Endothelial cell (in vitro differentiated cells): Measurements from ENCODE around the gene DYNC2H1. TPM values are rescaled to one million over a fixed set of nuclear protein-coding genes. Genes with fewer than 3 reads are reported as not detected.

Experiments used
- DNase-seq: peaks from one replicate; pipeline ENCODE4 v3.0.0; 2021; ENCODE audit warnings: low spot score
- H3K27ac Mint-ChIP-seq: one replicate; pipeline ENCODE4 v1.8.0; 2021; ENCODE audit warnings: mixed read lengths, inconsistent platforms; ENCODE audit not compliant: unreplicated experiment
- H3K27me3 Mint-ChIP-seq: one replicate; pipeline ENCODE4 v1.8.0; 2021; ENCODE audit warnings: mild to moderate bottlenecking, moderate library complexity, mixed read lengths, inconsistent platforms; ENCODE audit not compliant: unreplicated experiment
- H3K36me3 Mint-ChIP-seq: one replicate; pipeline ENCODE4 v1.8.0; 2021; ENCODE audit warnings: mild to moderate bottlenecking, low read depth, mixed read lengths, inconsistent platforms; ENCODE audit not compliant: unreplicated experiment
- H3K4me1 Mint-ChIP-seq: one replicate; pipeline ENCODE4 v1.8.0; 2021; ENCODE audit warnings: mild to moderate bottlenecking, mixed read lengths, inconsistent platforms; ENCODE audit not compliant: unreplicated experiment
- H3K4me3 Mint-ChIP-seq: one replicate; pipeline ENCODE4 v1.8.0; 2021; ENCODE audit warnings: mild to moderate bottlenecking, mixed read lengths, inconsistent platforms; ENCODE audit not compliant: unreplicated experiment
- H3K9me3 Mint-ChIP-seq: one replicate; pipeline ENCODE4 v1.8.0; 2021; ENCODE audit warnings: mixed read lengths, inconsistent platforms; ENCODE audit not compliant: unreplicated experiment
- total RNA-seq: library from RNA; stranded (reverse); fragmentation: NEBNext Ultra II Directional; extraction: Animal tissue kit (Norgen Biotek cat#: 25700); gene quantifications from one replicate; pipeline ENCODE4 v1.2.1, GENCODE V29; 2021; ENCODE audit not compliant: unreplicated experiment
- TF ChIP-seq, protein P1 (sequence below): fragments of 200-600 bp; sonication (generic); IDR thresholded peaks from one replicate; pipeline ENCODE4 v1.5.0; 2021; ENCODE audit warnings: antibody characterized with exemption; ENCODE audit not compliant: unreplicated experiment

DYNC2H1 gene
- total RNA-seq, 1 donor from 2014 or later, result 7.9 TPM

DNA sequence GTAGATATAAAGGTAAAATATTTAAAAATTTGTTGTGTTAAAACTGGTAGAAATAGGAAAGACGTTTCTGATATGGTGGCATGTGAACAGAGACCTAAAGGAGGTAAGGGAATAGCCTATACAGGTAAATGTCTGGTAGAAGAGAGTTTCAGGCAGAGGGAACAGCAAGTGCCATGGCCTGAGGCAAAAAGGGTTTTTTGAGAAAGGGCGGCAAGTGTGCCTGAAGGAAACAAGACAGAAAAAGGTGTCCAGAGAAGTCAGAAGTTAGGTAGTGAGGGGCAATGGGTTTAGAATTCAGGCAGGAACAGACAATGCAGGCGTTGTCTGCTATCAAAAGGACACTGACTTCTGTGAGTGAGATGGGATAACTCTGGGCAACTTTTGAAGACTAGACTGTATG, 339.7 kb downstream of the DYNC2H1 start:
- Mint-ChIP-seq H3K4me3 (no peak overlapping the region), H3K4me1 (no peaks in the 10 kb centered on the region), H3K36me3 (no peaks in the 10 kb centered on the region), H3K27me3 (no peaks in the 10 kb centered on the region), H3K9me3 (no peaks in the 10 kb centered on the region), H3K27ac (no peak overlapping the region)
- no peak for DNase-seq
- TF ChIP-seq, protein P1, sequence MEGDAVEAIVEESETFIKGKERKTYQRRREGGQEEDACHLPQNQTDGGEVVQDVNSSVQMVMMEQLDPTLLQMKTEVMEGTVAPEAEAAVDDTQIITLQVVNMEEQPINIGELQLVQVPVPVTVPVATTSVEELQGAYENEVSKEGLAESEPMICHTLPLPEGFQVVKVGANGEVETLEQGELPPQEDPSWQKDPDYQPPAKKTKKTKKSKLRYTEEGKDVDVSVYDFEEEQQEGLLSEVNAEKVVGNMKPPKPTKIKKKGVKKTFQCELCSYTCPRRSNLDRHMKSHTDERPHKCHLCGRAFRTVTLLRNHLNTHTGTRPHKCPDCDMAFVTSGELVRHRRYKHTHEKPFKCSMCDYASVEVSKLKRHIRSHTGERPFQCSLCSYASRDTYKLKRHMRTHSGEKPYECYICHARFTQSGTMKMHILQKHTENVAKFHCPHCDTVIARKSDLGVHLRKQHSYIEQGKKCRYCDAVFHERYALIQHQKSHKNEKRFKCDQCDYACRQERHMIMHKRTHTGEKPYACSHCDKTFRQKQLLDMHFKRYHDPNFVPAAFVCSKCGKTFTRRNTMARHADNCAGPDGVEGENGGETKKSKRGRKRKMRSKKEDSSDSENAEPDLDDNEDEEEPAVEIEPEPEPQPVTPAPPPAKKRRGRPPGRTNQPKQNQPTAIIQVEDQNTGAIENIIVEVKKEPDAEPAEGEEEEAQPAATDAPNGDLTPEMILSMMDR, result no peak

DNA sequence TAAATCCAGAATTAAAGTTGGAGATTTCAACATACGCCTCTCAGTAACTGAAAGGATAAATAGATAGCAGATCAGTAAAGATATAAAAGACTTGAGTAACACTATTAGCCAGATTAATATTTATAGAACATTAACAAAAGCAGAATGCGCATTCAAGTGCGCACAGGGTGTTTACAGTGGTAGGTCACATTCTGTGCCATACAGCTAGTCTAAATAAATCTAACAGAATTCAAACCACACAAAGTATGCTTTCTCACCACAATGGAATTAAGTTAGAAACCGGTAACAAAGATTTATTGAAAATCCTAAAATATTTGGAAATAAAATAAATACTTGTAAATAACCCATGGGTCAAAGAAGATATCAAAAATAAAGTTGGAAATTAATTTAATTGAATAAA, 341.0 kb downstream of the DYNC2H1 start:
- TF ChIP-seq, protein P1, result no peak
- no peak for DNase-seq
- Mint-ChIP-seq H3K4me3 (no peak overlapping the region), H3K4me1 (no peaks in the 10 kb centered on the region), H3K27ac (no peak overlapping the region), H3K27me3 (no peaks in the 10 kb centered on the region), H3K9me3 (no peaks in the 10 kb centered on the region), H3K36me3 (no peaks in the 10 kb centered on the region)

DNA sequence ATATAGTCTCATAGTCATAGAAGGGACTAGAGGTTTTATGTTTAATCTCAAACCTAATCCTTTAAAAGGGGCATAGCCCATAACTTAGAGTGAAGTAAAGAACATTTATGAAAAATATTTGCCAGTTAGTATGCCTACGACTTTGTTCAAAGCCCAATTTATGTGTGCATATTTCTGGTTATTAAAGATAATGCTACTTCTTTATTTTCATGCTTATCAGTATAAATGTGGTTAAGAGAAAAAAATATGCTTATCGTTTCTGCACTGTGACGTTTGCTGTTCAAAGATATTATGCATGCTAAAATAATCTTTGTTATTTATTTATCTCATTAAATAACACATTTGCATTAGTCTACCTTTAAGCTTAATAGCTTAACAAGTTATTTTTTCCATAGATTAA, 343.9 kb downstream of the DYNC2H1 start:
- H3K27me3 Mint-ChIP-seq, result no peaks in the 10 kb centered on the region
- no peaks in the 10 kb centered on the region for H3K36me3 Mint-ChIP-seq
- DNase-seq, result no peak
- TF ChIP-seq, protein P1, result no peak
- H3K4me1 Mint-ChIP-seq, result no peaks in the 10 kb centered on the region
- H3K27ac Mint-ChIP-seq, result no peak overlapping the region
- H3K4me3 Mint-ChIP-seq, result no peak overlapping the region
- no peaks in the 10 kb centered on the region for H3K9me3 Mint-ChIP-seq

DNA sequence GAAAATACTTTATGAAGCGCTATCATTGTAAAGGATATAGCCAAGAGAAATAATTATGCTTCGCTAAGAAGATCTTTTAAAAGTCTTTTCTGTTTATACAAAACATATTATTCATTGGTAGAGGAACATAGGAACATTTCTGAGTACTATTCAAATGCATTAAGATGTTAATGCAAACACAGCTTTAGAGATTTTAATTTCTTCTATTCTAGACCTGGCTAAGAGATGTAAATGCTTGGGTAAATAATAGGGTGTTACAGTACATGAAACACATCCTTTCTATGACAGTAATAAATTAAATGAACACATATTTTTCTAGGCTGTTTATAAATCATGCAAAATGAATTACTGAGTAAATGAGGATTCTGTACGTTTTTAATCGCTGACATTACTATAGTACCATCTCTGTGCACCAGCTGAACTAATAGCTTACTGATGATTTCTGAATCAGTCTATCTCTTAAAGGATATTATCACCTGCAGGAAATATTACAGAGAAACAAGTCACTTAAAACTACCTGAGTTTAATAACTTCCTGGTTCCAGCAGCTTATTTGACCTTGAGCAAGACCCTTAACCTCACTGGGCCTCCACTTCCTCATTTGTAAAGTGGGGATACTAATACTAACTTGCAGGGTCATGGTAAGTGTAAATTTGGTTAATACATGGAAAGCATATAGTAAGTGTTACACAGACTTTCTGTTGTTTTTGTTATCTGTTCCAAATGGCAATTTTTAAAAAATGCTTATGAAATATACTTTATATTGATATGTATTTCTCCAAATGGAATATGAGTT, 344.9 kb downstream of the DYNC2H1 start:
- no peaks in the 10 kb centered on the region for H3K4me1 Mint-ChIP-seq
- no peak overlapping the region for H3K4me3 Mint-ChIP-seq
- TF ChIP-seq, protein P1, result no peak
- no peak for DNase-seq
- H3K36me3 Mint-ChIP-seq, result no peaks in the 10 kb centered on the region
- H3K9me3 Mint-ChIP-seq, result no peaks in the 10 kb centered on the region
- no peaks in the 10 kb centered on the region for H3K27me3 Mint-ChIP-seq
- no peak overlapping the region for H3K27ac Mint-ChIP-seq

DNA sequence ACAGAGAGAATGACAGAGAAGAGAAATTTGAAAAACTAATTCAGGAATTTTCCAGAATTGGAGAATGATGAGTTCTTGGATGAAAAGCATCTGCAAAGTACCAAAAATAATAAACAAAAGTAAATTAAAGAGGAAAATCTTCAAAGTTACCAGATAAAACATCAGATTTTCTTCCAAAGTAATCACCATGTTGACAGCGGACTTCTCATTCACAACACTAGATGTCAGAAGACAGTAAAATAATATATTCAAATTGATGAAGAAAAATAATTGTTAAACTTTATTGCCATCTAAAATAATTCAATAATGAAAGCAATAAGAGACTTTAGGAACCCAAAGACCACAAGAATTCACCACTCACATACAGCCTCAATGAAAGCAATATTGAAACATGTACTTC, 355.2 kb downstream of the DYNC2H1 start:
- DNase-seq, result no peak
- Mint-ChIP-seq H3K4me1 (no peaks in the 10 kb centered on the region), H3K4me3 (no peak overlapping the region), H3K36me3 (no peaks in the 10 kb centered on the region), H3K27ac (no peak overlapping the region), H3K27me3 (no peaks in the 10 kb centered on the region), H3K9me3 (no peaks in the 10 kb centered on the region)
- TF ChIP-seq, protein P1, result no peak
